Testis (tissue), 3 donors: ENCODE measurements around the gene RHEB. TPM values are rescaled to one million over a fixed set of nuclear protein-coding genes. Genes with fewer than 3 reads are reported as not detected.

Experiments
- DNase-seq: peaks from one replicate; pipeline ENCODE4 v3.0.0-alpha.2; 2019
- H3K27ac ChIP-seq, 2 donors: fragments of 200-600 bp; sonication (generic); one replicate each; pipeline ENCODE4 v1.5.1; 2019
- H3K27me3 ChIP-seq: fragments of 200-600 bp; sonication (generic); one replicate; pipeline ENCODE4 v1.5.1; 2019
- H3K36me3 ChIP-seq: fragments of 200-600 bp; sonication (generic); one replicate; pipeline ENCODE4 v1.5.1; 2017; ENCODE audit warnings: low read depth; ENCODE audit errors: missing control alignments
- H3K4me1 ChIP-seq: fragments of 200-600 bp; sonication (generic); one replicate; pipeline ENCODE4 v1.5.1; 2019
- H3K4me3 ChIP-seq, 2 donors: fragments of 200-600 bp; sonication (generic); one replicate each; pipeline ENCODE4 v1.5.1; 2017 to 2019
- H3K9me3 ChIP-seq: fragments of 200-600 bp; sonication (generic); one replicate; pipeline ENCODE4 v1.5.1; 2017
- CTCF ChIP-seq, 3 experiments: fragments of 450-650 bp in 2 of 3; fragments of 200-600 bp in 1 of 3; sonication (generic) in 1 of 3; IDR thresholded peaks; one replicate each; pipeline ENCODE4 v1.5.1; 2016 to 2019; ENCODE audit warnings: antibody characterized with exemption in 3 of 3, mild to moderate bottlenecking in 2 of 3, moderate library complexity in 1 of 3
- POLR2A ChIP-seq: fragments of 450-650 bp; IDR thresholded peaks from one replicate; pipeline ENCODE4 v1.6.1; 2017; ENCODE audit warnings: antibody characterized with exemption, mild to moderate bottlenecking, moderate library complexity
- WGBS, 2 donors: methylation state at CpG; one replicate each; pipeline ENCODE4 v1.1.5; 2018; 5-methylcytosine and 5-hydroxymethylcytosine counted together
- intact Hi-C: fragments of 100-400 bp; cut with DNase I; formaldehyde crosslinking; loops from one replicate; pipeline ENCODE4 v1.15.1; 2023; ENCODE audit warnings: low total_unique reads
- polyA plus RNA-seq: library from polyadenylated mRNA; stranded (reverse); fragments of 350-450 nt; fragmentation: Illumina TruSeq; extraction: RNeasy Lipid Tissue Mini Kit (QIAGEN cat#74804); gene quantifications from one replicate; pipeline ENCODE4 v1.2.3, GENCODE V29; 2014; ENCODE audit warnings: low read depth, low replicate concordance; ENCODE audit not compliant: insufficient read depth
- total RNA-seq, 2 donors: library from RNA; depleted of rRNA; stranded (reverse); fragments of >200 nt; gene quantifications; one replicate each; pipeline ENCODE4 v1.2.3, GENCODE V29; 2016

Gene RHEB
- total and polyA plus RNA-seq, 3 donors from 2014 or later: 59.4 to 88.1 (median 74.6) TPM

GRCh38 chr7:151442776-151443496, 76.8 kb downstream of the RHEB start:
- peaks cover 13% of the 10 kb centered on the region for H3K4me1 ChIP-seq
- H3K36me3 ChIP-seq: no peaks in the 10 kb centered on the region
- 79 to 82% methylated on average over 10 of the region's 10 CpGs for WGBS, 2 donors
- intact Hi-C loops: no loop called here
- no peaks in the 10 kb centered on the region for H3K27me3 ChIP-seq
- TF ChIP-seq POLR2A (no peak), CTCF (IDR thresholded peaks at IDR 0.05) (no peak)
- H3K4me3 ChIP-seq: no peak overlapping the region
- no peaks in the 10 kb centered on the region for H3K9me3 ChIP-seq
- H3K27ac ChIP-seq: no peak overlapping the region
- no peak for DNase-seq

GRCh38 chr7:151440799-151441445, 78.8 kb downstream of the RHEB start:
- DNase-seq: no peak
- intact Hi-C loops: no loop called here
- H3K27me3 ChIP-seq: no peaks in the 10 kb centered on the region
- no peaks in the 10 kb centered on the region for H3K9me3 ChIP-seq
- H3K27ac ChIP-seq: peak overlapping the region in 1 of 2 donors; percentile 30
- H3K36me3 ChIP-seq: no peaks in the 10 kb centered on the region
- H3K4me1 ChIP-seq: peaks cover 15% of the 10 kb centered on the region
- H3K4me3 ChIP-seq: no peak overlapping the region
- TF ChIP-seq POLR2A: no peak
- no peak for TF ChIP-seq CTCF (IDR thresholded peaks at IDR 0.05)
- 32 to 42% methylated on average over 10 of the region's 10 CpGs for WGBS, 2 donors

- WGBS, 2 donors: 17 to 36% methylated on average over 29 to 33 of the region's 51 CpGs
- intact Hi-C loops: no loop called here
- TF ChIP-seq CTCF (IDR thresholded peaks at IDR 0.05) (no peak), POLR2A (no peak)
- no peak for DNase-seq
- Histone ChIP-seq H3K36me3 (no peaks in the 10 kb centered on the region), H3K27me3 (no peaks in the 10 kb centered on the region), H3K27ac (peak within 1 kb of the TSS in 1 of 2 donors; percentile 30), H3K4me1 (peaks cover 17% of the 10 kb centered on the region), H3K4me3 (peak within 1 kb of the TSS; percentile 7 to 40), H3K9me3 (no peaks in the 10 kb centered on the region)
Measured at GRCh38 chr7:151439855-151440798, 79.6 kb downstream of the RHEB start, which contains the start of gene CRYGN. CRYGN (minus strand) TSS chr7:151440141; CDS start chr7:151439917, 224 bp downstream.

- H3K4me1 ChIP-seq: peaks cover 17% of the 10 kb centered on the region
- TF ChIP-seq POLR2A (no peak), CTCF (IDR thresholded peaks at IDR 0.05) (no peak)
- no peaks in the 10 kb centered on the region for H3K9me3 ChIP-seq
- intact Hi-C loops: no loop called here
- no peak overlapping the region for H3K27ac ChIP-seq
- DNase-seq: no peak
- H3K36me3 ChIP-seq: no peaks in the 10 kb centered on the region
- 82 to 87% methylated on average over 13 to 17 of the region's 17 CpGs for WGBS, 2 donors
- H3K27me3 ChIP-seq: no peaks in the 10 kb centered on the region
- H3K4me3 ChIP-seq: peak overlapping the region in 1 of 2 donors; percentile 40
Measured at GRCh38 chr7:151438864-151439601, 80.7 kb downstream of the RHEB start.
